Neural crest cell (in vitro differentiated cells): ENCODE measurements around the gene PCDHA4. TPM values are rescaled to one million over a fixed set of nuclear protein-coding genes. Genes with fewer than 3 reads are reported as not detected.
"Not testable (repeated sequence)": the region's sequence is repeated elsewhere in the genome, so short reads cannot be mapped to it uniquely, and the experiment has no call there.

Experiments used
- DNase-seq: peaks from one replicate; pipeline ENCODE4 v3.0.0; 2021; ENCODE audit warnings: low read depth, mixed read lengths, low spot score
- H3K27ac Mint-ChIP-seq: one replicate; pipeline ENCODE4 v1.8.0; 2021; ENCODE audit warnings: mild to moderate bottlenecking, mixed read lengths; ENCODE audit not compliant: unreplicated experiment
- H3K27me3 Mint-ChIP-seq: 2 replicates; pipeline ENCODE4 v1.8.0; 2021; ENCODE audit warnings: low read depth, mild to moderate bottlenecking, mixed read lengths
- H3K36me3 Mint-ChIP-seq: 2 replicates; pipeline ENCODE4 v1.8.0; 2021; ENCODE audit warnings: low read depth, mild to moderate bottlenecking, mixed read lengths
- H3K4me1 Mint-ChIP-seq: 2 replicates; pipeline ENCODE4 v1.8.0; 2021; ENCODE audit warnings: mixed read lengths
- H3K4me3 Mint-ChIP-seq: one replicate; pipeline ENCODE4 v1.8.0; 2021; ENCODE audit warnings: mild to moderate bottlenecking, mixed read lengths
- H3K9me3 Mint-ChIP-seq: 2 replicates; pipeline ENCODE4 v1.8.0; 2021; ENCODE audit warnings: mixed read lengths
- CTCF ChIP-seq: fragments of 200-600 bp; sonication (generic); conservative IDR thresholded peaks from 2 replicates; pipeline ENCODE4 v1.5.0; 2021; ENCODE audit warnings: antibody characterized with exemption, mild to moderate bottlenecking
- long read RNA-seq: library from polyadenylated mRNA; unstranded; transcript quantifications from one replicate; pipeline ENCODE4 v2.0.0, GENCODE V29; 2020
- total RNA-seq: library from RNA; stranded (reverse); gene quantifications from 2 replicates; pipeline ENCODE4 v1.2.1, GENCODE V29; 2021

Gene PCDHA4
- total RNA-seq, result 9.0 and 9.9 TPM in 2 replicates
- long read RNA-seq, partial matches to known transcripts, result 0 of 11 reads
- long read RNA-seq, other reads (novel, unspliced or antisense), result 11 of 11 reads

GRCh38 chr5:140806834-140807775, at the start of gene PCDHA4:
TSS of gene PCDHA4 (plus strand) at chr5:140807068.
- H3K4me1 Mint-ChIP-seq, result peaks cover 16% of the 10 kb centered on the region
- peak; percentile 69 for DNase-seq
- H3K4me3 Mint-ChIP-seq, result peak within 1 kb of the TSS; percentile 90
- peak within 1 kb of the TSS; percentile 90 for H3K27ac Mint-ChIP-seq
- peaks cover 49% of the 10 kb centered on the region for H3K36me3 Mint-ChIP-seq
- H3K9me3 Mint-ChIP-seq, result peaks cover 21% of the 10 kb centered on the region
- TF ChIP-seq CTCF, result peak; percentile 73
- no peaks in the 10 kb centered on the region for H3K27me3 Mint-ChIP-seq

- TF ChIP-seq CTCF, result no peak
- Mint-ChIP-seq H3K4me1 (no peaks in the 10 kb centered on the region), H3K4me3 (no peak overlapping the region), H3K9me3 (peaks cover 36% of the 10 kb centered on the region), H3K27me3 (no peaks in the 10 kb centered on the region), H3K27ac (no peak overlapping the region), H3K36me3 (peaks cover 32% of the 10 kb centered on the region)
- DNase-seq, result no peak
Observed at GRCh38 chr5:140764177-140764973, 42.5 kb upstream of the PCDHA4 start.

GRCh38 chr5:140767444-140767843, 39.4 kb upstream of the PCDHA4 start:
- DNase-seq, result no peak
- Mint-ChIP-seq H3K36me3 (peaks cover 30% of the 10 kb centered on the region), H3K27ac (no peak overlapping the region), H3K4me1 (no peaks in the 10 kb centered on the region), H3K27me3 (no peaks in the 10 kb centered on the region), H3K9me3 (peaks cover 34% of the 10 kb centered on the region), H3K4me3 (no peak overlapping the region)
- TF ChIP-seq CTCF, result no peak

- no peak for DNase-seq
- no peak for TF ChIP-seq CTCF
- Mint-ChIP-seq H3K4me3 (no peak overlapping the region), H3K4me1 (no peaks in the 10 kb centered on the region), H3K27me3 (no peaks in the 10 kb centered on the region), H3K9me3 (peaks cover 19% of the 10 kb centered on the region), H3K36me3 (peaks cover 11% of the 10 kb centered on the region), H3K27ac (no peak overlapping the region)
Observed at GRCh38 chr5:140780512-140780911, 26.4 kb upstream of the PCDHA4 start.

GRCh38 chr5:140785905-140786686, 20.8 kb upstream of the PCDHA4 start, which contains the start of gene PCDHA1:
TSS of gene PCDHA1 (plus strand) at chr5:140786140.
- H3K4me3 Mint-ChIP-seq, result no peak within 1 kb of the TSS
- no peak for DNase-seq
- no peaks in the 10 kb centered on the region for H3K27me3 Mint-ChIP-seq
- no peaks in the 10 kb centered on the region for H3K4me1 Mint-ChIP-seq
- peaks cover 21% of the 10 kb centered on the region for H3K9me3 Mint-ChIP-seq
- peaks cover 22% of the 10 kb centered on the region for H3K36me3 Mint-ChIP-seq
- TF ChIP-seq CTCF, result peak; percentile 31
- H3K27ac Mint-ChIP-seq, result no peak within 1 kb of the TSS

- Mint-ChIP-seq H3K9me3 (peaks cover 20% of the 10 kb centered on the region), H3K36me3 (peaks cover 17% of the 10 kb centered on the region)
- H3K27me3 Mint-ChIP-seq, H3K4me1 Mint-ChIP-seq, DNase-seq, H3K27ac Mint-ChIP-seq, H3K4me3 Mint-ChIP-seq: not testable (repeated sequence)
Observed at GRCh38 chr5:140787422-140787821, 19.4 kb upstream of the PCDHA4 start.

GRCh38 chr5:140787849-140788504, 18.9 kb upstream of the PCDHA4 start:
- Mint-ChIP-seq H3K9me3 (peaks cover 22% of the 10 kb centered on the region), H3K36me3 (peaks cover 20% of the 10 kb centered on the region)
- not testable (repeated sequence) for H3K27ac Mint-ChIP-seq, H3K27me3 Mint-ChIP-seq, H3K4me3 Mint-ChIP-seq, DNase-seq, H3K4me1 Mint-ChIP-seq
